Urinary bladder (tissue), 4 donors: ENCODE data around the gene TFF1. TPM values are rescaled to one million over a fixed set of nuclear protein-coding genes. Genes with fewer than 3 reads are reported as not detected.
"Not testable (repeated sequence)": the region's sequence is repeated elsewhere in the genome, so short reads cannot be mapped to it uniquely, and the experiment has no call there.

Experiments used
- DNase-seq: peaks from one replicate; pipeline ENCODE4 v3.0.0-alpha.2; 2015; ENCODE audit errors: extremely low spot score
- H3K27ac ChIP-seq: one replicate; pipeline ENCODE4 v1.5.1; 2013; ENCODE audit warnings: low read depth, mild to moderate bottlenecking, moderate library complexity
- H3K36me3 ChIP-seq: one replicate; pipeline ENCODE4 v1.6.1; 2013; ENCODE audit warnings: mild to moderate bottlenecking, moderate library complexity; ENCODE audit not compliant: insufficient read depth
- H3K4me1 ChIP-seq: one replicate; pipeline ENCODE4 v1.6.1; 2013; ENCODE audit warnings: mild to moderate bottlenecking, moderate library complexity; ENCODE audit not compliant: insufficient read depth
- H3K4me3 ChIP-seq: one replicate; pipeline ENCODE4 v1.5.1; 2013; ENCODE audit warnings: low read depth, low read length
- WGBS: extraction: QIAGEN DNeasy Blood & Tissue Kit; methylation state at CpG from one replicate; pipeline ENCODE4 v1.1.7; 2013; 5-methylcytosine and 5-hydroxymethylcytosine counted together
- polyA plus RNA-seq: library from polyadenylated mRNA; stranded (reverse); fragments of 200-250 nt; gene quantifications from one replicate; pipeline ENCODE4 v1.2.3, GENCODE V29; 2013
- total RNA-seq: library from RNA; depleted of rRNA; stranded (reverse); fragments of >200 nt; gene quantifications from one replicate; pipeline ENCODE4 v1.2.3, GENCODE V29; 2014
- donor health status: healthy with polysubstance abuse.
- donor health status: healthy.

The TFF1 gene
- not detected for total RNA-seq
- polyA plus RNA-seq = not detected

GRCh38 chr21:42366292-42367010 lies at the start of gene TFF1:
Gene TFF1, minus strand, starts transcription at chr21:42366535. Its CDS starts 40 bp downstream, at chr21:42366495.
- Histone ChIP-seq H3K4me3 (no peak within 1 kb of the TSS), H3K36me3 (no peaks in the 10 kb centered on the region), H3K27ac (no peak within 1 kb of the TSS), H3K4me1 (no peaks in the 10 kb centered on the region)
- DNase-seq = no peak
- 59% methylated on average over 19 of the region's 19 CpGs for WGBS

GRCh38 chr21:42414928-42415769 lies 48.8 kb upstream of the TFF1 start:
- Histone ChIP-seq H3K4me1 (no peaks in the 10 kb centered on the region), H3K4me3 (no peak overlapping the region), H3K36me3 (no peaks in the 10 kb centered on the region), H3K27ac (no peak overlapping the region)
- 57% methylated on average over 27 of the region's 27 CpGs for WGBS
- DNase-seq = no peak

GRCh38 chr21:42414553-42414927 lies 48.2 kb upstream of the TFF1 start:
- H3K27ac ChIP-seq = no peak overlapping the region
- WGBS = 92% methylated on average over 8 of the region's 8 CpGs
- H3K4me3 ChIP-seq = no peak overlapping the region
- no peaks in the 10 kb centered on the region for H3K36me3 ChIP-seq
- no peaks in the 10 kb centered on the region for H3K4me1 ChIP-seq
- no peak for DNase-seq

- no peak for DNase-seq
- Histone ChIP-seq H3K36me3 (no peaks in the 10 kb centered on the region), H3K27ac (no peak overlapping the region), H3K4me3 (no peak overlapping the region), H3K4me1 (no peaks in the 10 kb centered on the region)
- 88% methylated on average over 8 of the region's 8 CpGs for WGBS
These were observed 47.7 kb upstream of the TFF1 start for GRCh38 chr21:42414066-42414465.

- Histone ChIP-seq H3K36me3 (no peaks in the 10 kb centered on the region), H3K4me1 (no peaks in the 10 kb centered on the region), H3K4me3 (no peak overlapping the region), H3K27ac (no peak overlapping the region)
- WGBS = 89% methylated on average over 4 of the region's 4 CpGs
- no peak for DNase-seq
These were observed 47.2 kb upstream of the TFF1 start for GRCh38 chr21:42413500-42413899.

GRCh38 chr21:42413093-42413492 lies 46.8 kb upstream of the TFF1 start:
- DNase-seq = no peak

GRCh38 chr21:42412636-42412933 lies 46.2 kb upstream of the TFF1 start:
- 84% methylated on average over 5 of the region's 5 CpGs for WGBS
- no peaks in the 10 kb centered on the region for H3K36me3 ChIP-seq
- no peaks in the 10 kb centered on the region for H3K4me1 ChIP-seq
- no peak overlapping the region for H3K27ac ChIP-seq
- H3K4me3 ChIP-seq = no peak overlapping the region
- DNase-seq = no peak

More at GRCh38 chr21:42413093-42413492, 46.8 kb upstream of the TFF1 start:
- Histone ChIP-seq H3K4me1 (no peaks in the 10 kb centered on the region), H3K36me3 (no peaks in the 10 kb centered on the region), H3K4me3 (no peak overlapping the region), H3K27ac (no peak overlapping the region)
- 79% methylated on average over 14 of the region's 14 CpGs for WGBS

- no peaks in the 10 kb centered on the region for H3K36me3 ChIP-seq
- no peak for DNase-seq
- no peak overlapping the region for H3K4me3 ChIP-seq
- 60% methylated on average over 21 of the region's 21 CpGs for WGBS
- H3K4me1 ChIP-seq = no peaks in the 10 kb centered on the region
- no peak overlapping the region for H3K27ac ChIP-seq
These were observed 45.7 kb upstream of the TFF1 start for GRCh38 chr21:42411891-42412635.

- WGBS = 56% methylated on average over 7 of the region's 7 CpGs
- H3K27ac ChIP-seq = no peak overlapping the region
- no peak overlapping the region for H3K4me3 ChIP-seq
- H3K36me3 ChIP-seq = no peaks in the 10 kb centered on the region
- no peak for DNase-seq
- H3K4me1 ChIP-seq = no peaks in the 10 kb centered on the region
These were observed 45.0 kb upstream of the TFF1 start for GRCh38 chr21:42411197-42411869.

- WGBS = 73% methylated on average over 7 of the region's 7 CpGs
- no peak for DNase-seq
- Histone ChIP-seq H3K4me3 (no peak overlapping the region), H3K4me1 (no peaks in the 10 kb centered on the region), H3K27ac (no peak overlapping the region), H3K36me3 (no peaks in the 10 kb centered on the region)
These were observed 43.0 kb upstream of the TFF1 start for GRCh38 chr21:42409366-42409765.

- not testable (repeated sequence) for H3K27ac ChIP-seq, H3K4me1 ChIP-seq, DNase-seq, H3K36me3 ChIP-seq, H3K4me3 ChIP-seq
- WGBS = 75% methylated on average over 5 of the region's 5 CpGs
These were observed 42.4 kb upstream of the TFF1 start for GRCh38 chr21:42408718-42409117.

GRCh38 chr21:42407476-42407875 lies 41.1 kb upstream of the TFF1 start:
- no peaks in the 10 kb centered on the region for H3K36me3 ChIP-seq
- WGBS = 61% methylated on average over 5 of the region's 5 CpGs
- H3K4me3 ChIP-seq = no peak overlapping the region
- no peak overlapping the region for H3K27ac ChIP-seq
- H3K4me1 ChIP-seq = no peaks in the 10 kb centered on the region
- no peak for DNase-seq

- H3K36me3 ChIP-seq = no peaks in the 10 kb centered on the region
- no peaks in the 10 kb centered on the region for H3K4me1 ChIP-seq
- no peak overlapping the region for H3K27ac ChIP-seq
- 79% methylated on average over 7 of the region's 7 CpGs for WGBS
- no peak overlapping the region for H3K4me3 ChIP-seq
- no peak for DNase-seq
These were observed 40.5 kb upstream of the TFF1 start for GRCh38 chr21:42406866-42407265.
